OCI-LY7 (cell line): Measurements from ENCODE around the gene ADCK2. TPM values are rescaled to one million over a fixed set of nuclear protein-coding genes. Genes with fewer than 3 reads are reported as not detected.
"Not testable (repeated sequence)": the region's sequence is repeated elsewhere in the genome, so short reads cannot be mapped to it uniquely, and the experiment has no call there.

ENCODE experiments used
- BruUV-seq: library from RNA; stranded (reverse); fragments of 400-500 nt; replicated peaks from 2 replicates; lab custom pipeline; 2021; lab: Mats Ljungman, UMichigan
- CTCF ChIA-PET: fragments of 300-600 bp; sonication (Branson Sonifier 250); formaldehyde crosslinking; loops from one replicate; lab custom pipeline; 2022; ENCODE audit warnings: antibody characterized with exemption; ENCODE audit not compliant: unreplicated experiment; lab: Charles Lee
- POLR2A ChIA-PET: fragments of 300-600 bp; sonication (Branson Sonifier 250); formaldehyde crosslinking; loops from one replicate; lab custom pipeline; 2022; ENCODE audit warnings: antibody characterized with exemption; lab: Charles Lee
- DNase-seq: peaks from one replicate; pipeline ENCODE4 v3.0.0-alpha.2; 2015; ENCODE audit warnings: low spot score
- H2AFZ ChIP-seq: fragments of 200-600 bp; sonication (generic), shearing (Covaris generic); 2 replicates; pipeline ENCODE4 v1.6.1; 2014; ENCODE audit warnings: mild to moderate bottlenecking, antibody characterized with exemption, low read length, moderate library complexity
- H3K27ac ChIP-seq: fragments of 200-600 bp; sonication (generic); 2 replicates; pipeline ENCODE4 v1.5.1; 2014; ENCODE audit warnings: mixed run types, low read depth, mild to moderate bottlenecking, moderate library complexity, low read length, inconsistent platforms; ENCODE audit not compliant: poor library complexity, severe bottlenecking
- H3K36me3 ChIP-seq: fragments of 200-600 bp; sonication (generic); 2 replicates; pipeline ENCODE4 v1.6.1; 2014; ENCODE audit warnings: mild to moderate bottlenecking, antibody characterized with exemption, low read length, moderate library complexity, mixed read lengths; ENCODE audit not compliant: insufficient read depth
- H3K4me1 ChIP-seq: fragments of 200-600 bp; sonication (generic); 2 replicates; pipeline ENCODE4 v1.5.1; 2014; ENCODE audit warnings: mild to moderate bottlenecking, low read length; ENCODE audit not compliant: insufficient read depth, poor library complexity, severe bottlenecking
- H3K4me2 ChIP-seq: fragments of 200-600 bp; sonication (generic); 2 replicates; pipeline ENCODE4 v1.6.1; 2014; ENCODE audit warnings: mild to moderate bottlenecking, low read length
- H3K4me3 ChIP-seq: fragments of 200-600 bp; sonication (generic); 2 replicates; pipeline ENCODE4 v1.5.1; 2014; ENCODE audit warnings: mild to moderate bottlenecking, low read depth, low read length; ENCODE audit not compliant: poor library complexity, severe bottlenecking
- H3K79me2 ChIP-seq: fragments of 200-600 bp; sonication (generic); 2 replicates; pipeline ENCODE4 v1.6.1; 2016; ENCODE audit warnings: low read depth, mild to moderate bottlenecking, low read length, moderate library complexity, mixed read lengths; ENCODE audit not compliant: insufficient read depth
- H3K9me2 ChIP-seq: fragments of 200-600 bp; sonication (generic); 2 replicates; pipeline ENCODE4 v1.6.1; 2016; ENCODE audit warnings: mild to moderate bottlenecking, low read length, mixed read lengths; ENCODE audit not compliant: insufficient read depth
- H3K9me3 ChIP-seq: fragments of 200-600 bp; sonication (generic); 2 replicates; pipeline ENCODE4 v1.6.1; 2014; ENCODE audit warnings: mild to moderate bottlenecking, mixed run types, low read length, mixed read lengths
- H4K20me1 ChIP-seq: fragments of 200-600 bp; sonication (generic); 2 replicates; pipeline ENCODE4 v1.6.1; 2014; ENCODE audit warnings: mild to moderate bottlenecking, antibody characterized with exemption, low read length, moderate library complexity, mixed read lengths; ENCODE audit not compliant: insufficient read depth
- EZH2phosphoT487 ChIP-seq: fragments of 200-600 bp; sonication (generic); IDR thresholded peaks from 2 replicates; pipeline ENCODE4 v1.6.1; 2018; ENCODE audit warnings: low read depth, borderline replicate concordance, mild to moderate bottlenecking, mixed run types, antibody characterized with exemption, low read length, moderate library complexity, mixed read lengths
- intact Hi-C: fragments of 100-400 bp; cut with micrococcal nuclease; formaldehyde crosslinking; loops from one replicate; pipeline ENCODE4 v1.10.0; 2022; ENCODE audit not compliant: unreplicated experiment
- total RNA-seq, 2 experiments: library from RNA; depleted of rRNA in 1 of 2; stranded (reverse); fragments of >200 nt in 1 of 2; shearing (Covaris generic) in 1 of 2; gene quantifications; 2 replicates each; pipeline ENCODE4 v1.2.3, GENCODE V29; 2014 to 2022
- TF ChIP-seq, protein P1 (sequence below): fragments of 200-600 bp; sonication (generic); conservative IDR thresholded peaks from 2 replicates; pipeline ENCODE4 v1.5.1; 2014; ENCODE audit warnings: mild to moderate bottlenecking, antibody characterized with exemption, low read length, moderate library complexity, mixed read lengths

Gene ADCK2
- total RNA-seq, 2 experiments from 2014 or later, result 45.8 to 60.2 TPM

DNA sequence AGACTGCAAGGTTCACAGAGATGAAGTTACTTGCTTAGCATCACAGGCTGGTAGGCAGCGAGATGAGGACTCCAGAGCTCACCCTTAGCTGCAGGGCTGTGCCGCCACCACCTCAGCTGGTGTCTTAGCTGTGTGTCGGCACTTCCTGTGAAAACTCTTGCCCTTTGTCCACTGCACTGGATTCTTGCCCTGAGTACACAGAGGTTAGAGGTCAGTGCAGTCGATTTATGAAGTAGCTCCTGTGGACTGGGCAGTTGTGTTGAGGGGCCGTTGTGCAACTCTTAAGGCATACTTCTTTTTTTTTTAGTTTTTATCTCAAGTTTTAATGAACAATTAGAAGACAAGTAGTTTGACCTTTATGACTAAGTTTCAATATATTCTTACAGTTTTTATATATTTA is 34.4 kb downstream of the ADCK2 start:
- H3K4me2 ChIP-seq, result no peak overlapping the region
- CTCF ChIA-PET, result no interaction called here
- POLR2A ChIA-PET, result interaction anchor here (1.3 kb wide), 1 partner anchor 8 kb away, joined by 3 read pairs; no protein-coding TSS in a partner anchor
- H3K79me2 ChIP-seq, result peaks cover 7% of the 10 kb centered on the region; the same call in 1 of the 2 replicates
- H3K27ac ChIP-seq, result no peak overlapping the region
- no peak for DNase-seq
- no peaks in the 10 kb centered on the region for H3K9me2 ChIP-seq
- H3K9me3 ChIP-seq, result no peaks in the 10 kb centered on the region
- TF ChIP-seq, protein P1, sequence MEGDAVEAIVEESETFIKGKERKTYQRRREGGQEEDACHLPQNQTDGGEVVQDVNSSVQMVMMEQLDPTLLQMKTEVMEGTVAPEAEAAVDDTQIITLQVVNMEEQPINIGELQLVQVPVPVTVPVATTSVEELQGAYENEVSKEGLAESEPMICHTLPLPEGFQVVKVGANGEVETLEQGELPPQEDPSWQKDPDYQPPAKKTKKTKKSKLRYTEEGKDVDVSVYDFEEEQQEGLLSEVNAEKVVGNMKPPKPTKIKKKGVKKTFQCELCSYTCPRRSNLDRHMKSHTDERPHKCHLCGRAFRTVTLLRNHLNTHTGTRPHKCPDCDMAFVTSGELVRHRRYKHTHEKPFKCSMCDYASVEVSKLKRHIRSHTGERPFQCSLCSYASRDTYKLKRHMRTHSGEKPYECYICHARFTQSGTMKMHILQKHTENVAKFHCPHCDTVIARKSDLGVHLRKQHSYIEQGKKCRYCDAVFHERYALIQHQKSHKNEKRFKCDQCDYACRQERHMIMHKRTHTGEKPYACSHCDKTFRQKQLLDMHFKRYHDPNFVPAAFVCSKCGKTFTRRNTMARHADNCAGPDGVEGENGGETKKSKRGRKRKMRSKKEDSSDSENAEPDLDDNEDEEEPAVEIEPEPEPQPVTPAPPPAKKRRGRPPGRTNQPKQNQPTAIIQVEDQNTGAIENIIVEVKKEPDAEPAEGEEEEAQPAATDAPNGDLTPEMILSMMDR, result no peak
- no peak for TF ChIP-seq EZH2phosphoT487
- intact Hi-C loops, result no loop called here
- H3K4me1 ChIP-seq, result no peaks in the 10 kb centered on the region
- no peaks in the 10 kb centered on the region for H4K20me1 ChIP-seq
- H3K4me3 ChIP-seq, result no peak overlapping the region
- peaks cover 51% of the 10 kb centered on the region for H3K36me3 ChIP-seq
- no TSS peak for BruUV-seq
- H2AFZ ChIP-seq, result no peak overlapping the region

DNA sequence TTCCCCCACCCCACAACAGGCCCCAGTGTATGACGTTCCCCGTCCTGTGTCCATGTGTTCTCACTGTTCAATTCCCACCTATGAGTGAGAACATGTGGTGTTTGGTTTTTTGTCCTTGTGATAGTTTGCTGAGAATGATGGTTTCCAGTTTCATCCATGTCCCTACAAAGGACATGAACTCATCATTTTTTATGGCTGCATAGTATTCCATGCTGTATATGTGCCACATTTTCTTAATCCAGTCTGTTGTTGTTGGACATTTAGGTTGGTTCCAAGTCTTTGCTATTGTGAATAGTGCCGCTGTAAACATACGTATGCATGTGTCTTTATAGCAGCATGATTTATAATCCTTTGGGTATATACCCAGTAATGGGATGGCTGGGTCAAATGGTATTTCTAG is 36.0 kb downstream of the ADCK2 start:
- H3K4me2 ChIP-seq, intact Hi-C loops, H4K20me1 ChIP-seq, H3K79me2 ChIP-seq, H3K4me3 ChIP-seq, H3K9me2 ChIP-seq, POLR2A ChIA-PET, DNase-seq, H3K27ac ChIP-seq, CTCF ChIA-PET, BruUV-seq, H2AFZ ChIP-seq, H3K4me1 ChIP-seq, H3K9me3 ChIP-seq: not testable (repeated sequence)
- peaks cover 36% of the 10 kb centered on the region for H3K36me3 ChIP-seq

DNA sequence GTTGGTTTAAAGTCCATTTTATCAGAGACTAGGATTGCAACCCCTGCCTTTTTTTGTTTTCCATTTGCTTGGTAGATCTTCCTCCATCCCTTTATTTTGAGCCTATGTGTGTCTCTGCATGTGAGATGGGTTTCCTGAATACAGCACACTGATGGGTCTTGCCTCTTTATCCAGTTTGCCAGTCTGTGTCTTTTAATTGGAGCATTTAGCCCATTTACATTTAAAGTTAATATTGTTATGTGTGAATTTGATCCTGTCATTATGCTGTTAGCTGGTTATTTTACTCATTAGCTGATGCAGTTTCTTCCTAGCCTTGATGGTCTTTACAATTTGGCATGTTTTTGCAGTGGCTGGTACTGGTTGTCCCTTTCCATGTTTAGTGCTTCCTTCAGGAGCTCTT is 39.6 kb downstream of the ADCK2 start:
- H3K36me3 ChIP-seq, DNase-seq, BruUV-seq, H3K4me3 ChIP-seq, intact Hi-C loops, H4K20me1 ChIP-seq, H3K9me2 ChIP-seq, H3K4me1 ChIP-seq, H3K9me3 ChIP-seq, H3K27ac ChIP-seq, H2AFZ ChIP-seq, H3K4me2 ChIP-seq, CTCF ChIA-PET, POLR2A ChIA-PET, H3K79me2 ChIP-seq: not testable (repeated sequence)
